GM18505 (cell line): Measurements from ENCODE around the gene AKAP6.

Source experiments
- ATAC-seq: cut with Tn5 transposase; IDR thresholded peaks from one replicate; pipeline ENCODE4 v1.9.1; 2021; ENCODE audit not compliant: unreplicated experiment
- POLR2A ChIP-seq: IDR thresholded peaks from 4 replicates; pipeline ENCODE4 v1.6.1; 2011; ENCODE audit warnings: borderline replicate concordance; ENCODE audit not compliant: insufficient read depth, insufficient read length; ENCODE audit errors: extremely low read depth

AKAP6 gene

DNA sequence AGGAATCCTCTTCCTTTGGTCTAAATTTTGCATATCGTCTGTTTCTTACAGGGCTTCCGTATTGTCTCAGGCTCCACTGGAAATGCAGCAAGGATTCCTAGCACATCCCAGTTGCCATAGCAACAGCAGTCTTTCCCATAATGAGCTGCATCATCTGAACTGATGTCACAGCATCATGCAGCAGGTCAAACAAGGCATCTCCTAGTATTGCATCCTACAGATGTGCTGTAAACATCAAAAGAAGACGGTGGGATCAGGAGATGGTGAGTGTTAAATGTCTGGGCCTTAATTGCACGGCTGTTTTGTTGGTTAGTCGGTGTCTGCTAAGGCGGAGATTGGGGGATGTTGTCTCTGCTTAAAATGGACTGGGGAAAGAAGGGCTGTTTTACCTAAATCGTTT, at the start of gene AKAP6:
AKAP6 (plus strand) TSS at position 153 of the 400 bp plus-strand sequence. CDS start 104,196 bp downstream, outside the sequence.
- TF ChIP-seq POLR2A: no peak

GRCh38 chr14:32286602-32287001, 42.5 kb upstream of the AKAP6 start:
- ATAC-seq: no peak
- TF ChIP-seq POLR2A: no peak

More for the DNA sequence above, at the start of gene AKAP6:
- ATAC-seq: no peak

DNA sequence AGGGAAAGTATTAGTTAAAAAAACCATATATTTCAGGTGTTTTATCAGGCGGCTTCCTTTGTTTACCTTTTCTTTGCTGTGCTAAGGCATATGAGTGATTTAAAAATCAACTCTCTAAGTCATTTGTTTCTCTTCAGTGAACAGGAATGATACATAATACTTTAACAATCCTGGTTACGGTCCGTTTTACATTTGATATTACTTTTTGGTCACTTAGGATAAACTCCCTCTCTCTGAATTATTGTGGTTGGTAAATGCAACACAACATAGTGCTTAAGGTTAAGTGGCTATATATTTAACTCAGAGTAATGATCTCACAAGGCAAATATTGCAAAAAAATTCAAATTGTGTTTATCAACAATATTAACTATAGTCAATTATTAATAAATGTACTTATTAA, 32.7 kb upstream of the AKAP6 start:
- ATAC-seq: no peak
- TF ChIP-seq POLR2A: no peak

DNA sequence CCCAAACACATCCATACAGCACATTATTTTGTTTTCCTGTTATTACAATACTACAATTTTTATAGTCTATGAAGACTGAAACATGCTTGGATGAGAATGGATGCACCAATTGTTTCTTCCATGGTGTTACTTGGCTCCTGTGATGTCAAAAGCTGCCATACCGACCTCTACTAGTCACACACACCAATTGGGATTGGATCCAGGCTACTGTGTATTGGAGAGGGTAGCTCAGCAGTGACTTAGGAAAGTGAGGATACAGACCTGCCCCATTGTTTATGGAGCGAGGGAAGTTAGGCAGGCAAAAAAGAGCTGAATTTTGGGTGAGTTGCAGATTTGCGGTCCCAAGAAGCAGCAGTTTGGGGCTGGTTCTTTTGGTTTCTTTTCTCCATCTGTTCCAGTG, 30.8 kb upstream of the AKAP6 start:
- TF ChIP-seq POLR2A: no peak
- no peak for ATAC-seq

- ATAC-seq: no peak
These were observed 29.0 kb upstream of the AKAP6 start for GRCh38 chr14:32300136-32300535.

GRCh38 chr14:32303865-32304264, 25.2 kb upstream of the AKAP6 start:
- ATAC-seq: no peak
- no peak for TF ChIP-seq POLR2A

More at GRCh38 chr14:32300136-32300535, 29.0 kb upstream of the AKAP6 start:
- TF ChIP-seq POLR2A: no peak

GRCh38 chr14:32304296-32304695, 24.8 kb upstream of the AKAP6 start:
- no peak for TF ChIP-seq POLR2A
- ATAC-seq: no peak

- TF ChIP-seq POLR2A: no peak
- no peak for ATAC-seq
These were observed 22.5 kb upstream of the AKAP6 start for GRCh38 chr14:32306549-32306948.

DNA sequence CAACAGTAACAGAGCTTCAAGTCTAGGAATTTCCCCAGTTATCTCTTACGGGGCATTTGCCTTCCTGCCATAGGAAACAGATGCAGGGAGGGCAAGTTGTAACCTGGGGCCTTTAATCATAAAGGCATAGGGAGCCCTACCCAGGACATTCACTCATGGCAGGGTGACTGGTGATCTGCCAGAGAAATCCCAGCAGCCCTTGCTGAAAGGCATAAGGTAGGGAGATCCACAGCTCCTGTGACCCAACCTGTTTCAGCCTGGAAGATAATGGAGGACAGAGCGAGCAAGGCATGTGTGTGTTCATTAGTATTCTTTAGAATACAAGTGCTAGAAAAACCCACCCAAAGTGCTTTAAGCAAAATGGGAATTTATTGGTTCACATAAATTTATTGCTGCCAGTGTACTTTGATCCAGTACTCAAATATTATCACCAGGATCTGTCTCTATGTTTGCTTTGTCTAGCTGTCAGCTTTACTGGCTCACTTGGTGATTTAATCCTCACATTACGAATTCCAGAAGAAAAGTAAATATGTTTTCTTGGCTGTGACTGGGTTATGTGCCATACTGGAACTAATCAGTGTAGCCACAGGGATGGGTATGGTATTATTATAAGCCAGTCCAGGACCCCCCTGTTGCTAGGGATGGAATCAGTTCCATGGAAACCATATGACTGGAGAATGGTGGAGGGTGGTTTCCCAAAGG, 21.1 kb upstream of the AKAP6 start:
- no peak for TF ChIP-seq POLR2A
- no peak for ATAC-seq

DNA sequence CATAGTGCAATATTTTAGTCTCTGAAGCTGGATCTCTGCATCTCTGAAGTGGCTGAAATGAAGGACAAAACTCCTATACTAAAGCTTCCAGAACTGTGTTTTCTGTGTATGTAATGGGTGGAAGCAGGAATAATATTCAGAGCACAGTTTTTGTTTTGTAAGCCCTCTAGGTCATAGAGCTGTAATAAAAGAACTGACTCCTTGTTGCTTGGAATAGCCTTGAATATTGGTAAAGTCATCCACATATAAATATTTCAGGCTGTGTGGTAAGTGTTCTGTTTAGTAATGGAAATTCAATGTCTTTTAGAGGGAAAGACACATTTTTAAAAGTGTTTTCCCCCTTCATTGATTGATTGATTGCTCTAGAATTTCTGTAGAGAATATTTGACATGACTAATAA, 18.2 kb upstream of the AKAP6 start:
- TF ChIP-seq POLR2A: no peak
- no peak for ATAC-seq

GRCh38 chr14:32311294-32312009, 17.6 kb upstream of the AKAP6 start:
- no peak for ATAC-seq
- no peak for TF ChIP-seq POLR2A

GRCh38 chr14:32312010-32312331, 17.1 kb upstream of the AKAP6 start:
- no peak for ATAC-seq
- no peak for TF ChIP-seq POLR2A

- no peak for ATAC-seq
- no peak for TF ChIP-seq POLR2A
These were observed 15.2 kb upstream of the AKAP6 start for GRCh38 chr14:32313844-32314376.
